ENCODE measurements around the gene SH3BGR.

The SH3BGR gene

DNA sequence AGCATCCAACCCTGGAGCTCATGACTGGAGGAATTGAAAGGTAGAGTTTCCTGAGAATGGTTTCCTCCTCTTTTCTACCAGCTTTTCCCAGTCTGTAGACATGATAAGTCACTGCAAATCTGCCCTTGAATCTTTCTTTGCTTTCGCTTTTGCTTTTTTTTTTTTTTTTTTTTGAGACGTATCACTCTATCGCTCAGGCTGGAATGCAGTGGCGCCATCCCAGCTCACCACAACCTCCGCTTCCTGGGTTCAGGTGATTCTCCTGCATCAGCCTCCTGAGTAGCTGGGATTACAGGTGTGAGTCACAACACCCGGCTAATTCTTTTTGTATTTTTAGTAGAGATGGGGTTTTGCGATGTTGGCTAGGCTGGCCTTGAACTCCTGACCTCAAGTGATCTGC lies 4.5 kb upstream of the SH3BGR start:
- H3K4me3 ChIP-seq (ENCODE audit: low read depth, low read length), result no peak overlapping the region
- TF ChIP-seq, protein P1, sequence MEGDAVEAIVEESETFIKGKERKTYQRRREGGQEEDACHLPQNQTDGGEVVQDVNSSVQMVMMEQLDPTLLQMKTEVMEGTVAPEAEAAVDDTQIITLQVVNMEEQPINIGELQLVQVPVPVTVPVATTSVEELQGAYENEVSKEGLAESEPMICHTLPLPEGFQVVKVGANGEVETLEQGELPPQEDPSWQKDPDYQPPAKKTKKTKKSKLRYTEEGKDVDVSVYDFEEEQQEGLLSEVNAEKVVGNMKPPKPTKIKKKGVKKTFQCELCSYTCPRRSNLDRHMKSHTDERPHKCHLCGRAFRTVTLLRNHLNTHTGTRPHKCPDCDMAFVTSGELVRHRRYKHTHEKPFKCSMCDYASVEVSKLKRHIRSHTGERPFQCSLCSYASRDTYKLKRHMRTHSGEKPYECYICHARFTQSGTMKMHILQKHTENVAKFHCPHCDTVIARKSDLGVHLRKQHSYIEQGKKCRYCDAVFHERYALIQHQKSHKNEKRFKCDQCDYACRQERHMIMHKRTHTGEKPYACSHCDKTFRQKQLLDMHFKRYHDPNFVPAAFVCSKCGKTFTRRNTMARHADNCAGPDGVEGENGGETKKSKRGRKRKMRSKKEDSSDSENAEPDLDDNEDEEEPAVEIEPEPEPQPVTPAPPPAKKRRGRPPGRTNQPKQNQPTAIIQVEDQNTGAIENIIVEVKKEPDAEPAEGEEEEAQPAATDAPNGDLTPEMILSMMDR (IDR thresholded peaks at IDR 0.05; ENCODE audit: low read depth, low read length, missing control alignments), result no peak
- no peak for DNase-seq (ENCODE audit: low read depth)

GRCh38 chr21:39452207-39452969 lies 618 bp downstream of the SH3BGR start:
- TF ChIP-seq, protein P1 (IDR thresholded peaks at IDR 0.05; ENCODE audit: low read depth, low read length, missing control alignments), result no peak
- DNase-seq (ENCODE audit: low read depth), result no peak
- H3K4me3 ChIP-seq (ENCODE audit: low read depth, low read length), result no peak overlapping the region

GRCh38 chr21:39452970-39453342 lies 1.2 kb downstream of the SH3BGR start:
- TF ChIP-seq, protein P1 (IDR thresholded peaks at IDR 0.05; ENCODE audit: low read depth, low read length, missing control alignments), result no peak
- H3K4me3 ChIP-seq (ENCODE audit: low read depth, low read length), result no peak overlapping the region
- DNase-seq (ENCODE audit: low read depth), result no peak

- TF ChIP-seq, protein P1 (IDR thresholded peaks at IDR 0.05; ENCODE audit: low read depth, low read length, missing control alignments), result no peak
- DNase-seq (ENCODE audit: low read depth), result no peak
- no peak overlapping the region for H3K4me3 ChIP-seq (ENCODE audit: low read depth, low read length)
These were observed 1.9 kb downstream of the SH3BGR start for GRCh38 chr21:39453571-39454179.

GRCh38 chr21:39454949-39455668 lies 3.3 kb downstream of the SH3BGR start:
- no peak for DNase-seq (ENCODE audit: low read depth)
- H3K4me3 ChIP-seq (ENCODE audit: low read depth, low read length), result no peak overlapping the region

DNA sequence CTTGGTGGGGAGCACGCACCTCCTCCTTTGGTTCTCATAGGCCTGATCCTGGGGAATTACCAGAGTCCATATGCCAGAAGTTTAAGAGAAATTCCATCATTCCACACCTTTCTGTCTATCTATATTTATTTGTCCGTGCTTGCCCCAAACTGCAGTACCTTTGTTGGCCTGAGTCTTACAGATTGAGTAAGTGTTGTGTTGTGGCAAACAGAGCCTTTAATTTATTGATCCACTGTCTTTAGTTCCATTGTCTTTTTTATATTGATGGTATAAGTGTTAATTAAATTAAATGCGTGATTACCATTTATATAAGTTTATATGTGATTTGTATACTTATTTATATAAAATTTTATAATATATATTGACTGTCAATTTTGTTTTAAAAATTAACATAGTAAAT lies 4.9 kb downstream of the SH3BGR start:
- DNase-seq (ENCODE audit: low read depth), result no peak
- no peak overlapping the region for H3K4me3 ChIP-seq (ENCODE audit: low read depth, low read length)
- TF ChIP-seq, protein P1 (IDR thresholded peaks at IDR 0.05; ENCODE audit: low read depth, low read length, missing control alignments), result peak; percentile 21

More at GRCh38 chr21:39454949-39455668, 3.3 kb downstream of the SH3BGR start:
- TF ChIP-seq, protein P1 (IDR thresholded peaks at IDR 0.05; ENCODE audit: low read depth, low read length, missing control alignments), result no peak
